ENCODE data around the gene CYBC1.

- TF ChIP-seq, protein P1, sequence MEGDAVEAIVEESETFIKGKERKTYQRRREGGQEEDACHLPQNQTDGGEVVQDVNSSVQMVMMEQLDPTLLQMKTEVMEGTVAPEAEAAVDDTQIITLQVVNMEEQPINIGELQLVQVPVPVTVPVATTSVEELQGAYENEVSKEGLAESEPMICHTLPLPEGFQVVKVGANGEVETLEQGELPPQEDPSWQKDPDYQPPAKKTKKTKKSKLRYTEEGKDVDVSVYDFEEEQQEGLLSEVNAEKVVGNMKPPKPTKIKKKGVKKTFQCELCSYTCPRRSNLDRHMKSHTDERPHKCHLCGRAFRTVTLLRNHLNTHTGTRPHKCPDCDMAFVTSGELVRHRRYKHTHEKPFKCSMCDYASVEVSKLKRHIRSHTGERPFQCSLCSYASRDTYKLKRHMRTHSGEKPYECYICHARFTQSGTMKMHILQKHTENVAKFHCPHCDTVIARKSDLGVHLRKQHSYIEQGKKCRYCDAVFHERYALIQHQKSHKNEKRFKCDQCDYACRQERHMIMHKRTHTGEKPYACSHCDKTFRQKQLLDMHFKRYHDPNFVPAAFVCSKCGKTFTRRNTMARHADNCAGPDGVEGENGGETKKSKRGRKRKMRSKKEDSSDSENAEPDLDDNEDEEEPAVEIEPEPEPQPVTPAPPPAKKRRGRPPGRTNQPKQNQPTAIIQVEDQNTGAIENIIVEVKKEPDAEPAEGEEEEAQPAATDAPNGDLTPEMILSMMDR (IDR thresholded peaks at IDR 0.05; ENCODE audit: insufficient read depth, low read length): no peak
- TF ChIP-seq POLR2AphosphoS5 (IDR thresholded peaks at IDR 0.05; ENCODE audit: low read depth) (no peak), GABPA (IDR thresholded peaks at IDR 0.05; ENCODE audit: low read depth) (no peak), SPI1 (IDR thresholded peaks at IDR 0.05; ENCODE audit: borderline replicate concordance, low read depth) (no peak)
- TF ChIP-seq, protein P2, sequence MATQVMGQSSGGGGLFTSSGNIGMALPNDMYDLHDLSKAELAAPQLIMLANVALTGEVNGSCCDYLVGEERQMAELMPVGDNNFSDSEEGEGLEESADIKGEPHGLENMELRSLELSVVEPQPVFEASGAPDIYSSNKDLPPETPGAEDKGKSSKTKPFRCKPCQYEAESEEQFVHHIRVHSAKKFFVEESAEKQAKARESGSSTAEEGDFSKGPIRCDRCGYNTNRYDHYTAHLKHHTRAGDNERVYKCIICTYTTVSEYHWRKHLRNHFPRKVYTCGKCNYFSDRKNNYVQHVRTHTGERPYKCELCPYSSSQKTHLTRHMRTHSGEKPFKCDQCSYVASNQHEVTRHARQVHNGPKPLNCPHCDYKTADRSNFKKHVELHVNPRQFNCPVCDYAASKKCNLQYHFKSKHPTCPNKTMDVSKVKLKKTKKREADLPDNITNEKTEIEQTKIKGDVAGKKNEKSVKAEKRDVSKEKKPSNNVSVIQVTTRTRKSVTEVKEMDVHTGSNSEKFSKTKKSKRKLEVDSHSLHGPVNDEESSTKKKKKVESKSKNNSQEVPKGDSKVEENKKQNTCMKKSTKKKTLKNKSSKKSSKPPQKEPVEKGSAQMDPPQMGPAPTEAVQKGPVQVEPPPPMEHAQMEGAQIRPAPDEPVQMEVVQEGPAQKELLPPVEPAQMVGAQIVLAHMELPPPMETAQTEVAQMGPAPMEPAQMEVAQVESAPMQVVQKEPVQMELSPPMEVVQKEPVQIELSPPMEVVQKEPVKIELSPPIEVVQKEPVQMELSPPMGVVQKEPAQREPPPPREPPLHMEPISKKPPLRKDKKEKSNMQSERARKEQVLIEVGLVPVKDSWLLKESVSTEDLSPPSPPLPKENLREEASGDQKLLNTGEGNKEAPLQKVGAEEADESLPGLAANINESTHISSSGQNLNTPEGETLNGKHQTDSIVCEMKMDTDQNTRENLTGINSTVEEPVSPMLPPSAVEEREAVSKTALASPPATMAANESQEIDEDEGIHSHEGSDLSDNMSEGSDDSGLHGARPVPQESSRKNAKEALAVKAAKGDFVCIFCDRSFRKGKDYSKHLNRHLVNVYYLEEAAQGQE (IDR thresholded peaks at IDR 0.05; ENCODE audit: insufficient replicate concordance, low read depth): no peak
Observed at GRCh38 chr17:82410014-82410716, 40.4 kb downstream of the CYBC1 start.

Data from HL-60 (cell line).